Mesenchymal stem cell (in vitro differentiated cells and primary cell): ENCODE results near the gene SMYD1.

Experiments
- DNase-seq: peaks from one replicate; pipeline ENCODE4 v3.0.0-alpha.2; 2013
- H2AFZ ChIP-seq: one replicate; pipeline ENCODE4 v1.6.1; 2013; ENCODE audit warnings: low read depth, mild to moderate bottlenecking, control low read depth, inconsistent platforms, low read length, moderate library complexity
- H2AK5ac ChIP-seq: 2 replicates; pipeline ENCODE4 v1.6.1; 2013; ENCODE audit warnings: low read length, moderate library complexity, mild to moderate bottlenecking, inconsistent platforms; ENCODE audit not compliant: severe bottlenecking
- H2BK120ac ChIP-seq: one replicate; pipeline ENCODE4 v1.6.1; 2013; ENCODE audit warnings: low read depth, mild to moderate bottlenecking, inconsistent platforms, low read length, moderate library complexity
- H2BK12ac ChIP-seq, 2 experiments: one replicate each; pipeline ENCODE4 v1.6.1; 2013; ENCODE audit warnings: inconsistent platforms in 2 of 2, low read length in 2 of 2, mild to moderate bottlenecking in 2 of 2, moderate library complexity in 2 of 2, control low read depth in 1 of 2
- H2BK15ac ChIP-seq: one replicate; pipeline ENCODE4 v1.6.1; 2013; ENCODE audit warnings: mild to moderate bottlenecking, low read depth, inconsistent platforms; ENCODE audit not compliant: poor library complexity, severe bottlenecking
- H2BK5ac ChIP-seq: 2 replicates; pipeline ENCODE4 v1.6.1; 2013; ENCODE audit warnings: low read depth, mild to moderate bottlenecking, low read length, control low read depth, inconsistent platforms; ENCODE audit not compliant: poor library complexity, severe bottlenecking
- H3K14ac ChIP-seq, 2 experiments: one replicate each; pipeline ENCODE4 v1.6.1; 2013; ENCODE audit warnings: inconsistent platforms in 2 of 2, low read length in 2 of 2, control low read depth in 1 of 2, mild to moderate bottlenecking in 1 of 2, moderate library complexity in 1 of 2
- H3K18ac ChIP-seq, 2 experiments: one replicate each; pipeline ENCODE4 v1.6.1; 2013; ENCODE audit warnings: inconsistent platforms in 2 of 2, low read length in 2 of 2, control low read depth in 1 of 2, low read depth in 1 of 2, mild to moderate bottlenecking in 1 of 2
- H3K23ac ChIP-seq, 2 experiments: one replicate each; pipeline ENCODE4 v1.6.1; 2013; ENCODE audit warnings: inconsistent platforms in 2 of 2, low read length in 2 of 2, mild to moderate bottlenecking in 2 of 2, moderate library complexity in 2 of 2, control low read depth in 1 of 2
- H3K27ac ChIP-seq: 2 replicates; pipeline ENCODE4 v1.5.1; 2013; ENCODE audit warnings: mild to moderate bottlenecking, moderate library complexity, low read length, control low read depth, inconsistent platforms; ENCODE audit not compliant: poor library complexity, severe bottlenecking
- H3K27me3 ChIP-seq, 2 experiments: 2 replicates each; pipeline versions ENCODE4 v1.6.1 to v1.7.0; 2013; ENCODE audit warnings: low read length in 2 of 2, mild to moderate bottlenecking in 2 of 2, moderate library complexity in 2 of 2, control low read depth in 1 of 2, inconsistent platforms in 1 of 2; ENCODE audit not compliant: control insufficient read depth in 1 of 2, insufficient read depth in 1 of 2
- H3K36me3 ChIP-seq, 2 experiments: 2 replicates each; pipeline versions ENCODE4 v1.6.1 to v1.7.0; 2013; ENCODE audit warnings: low read length in 2 of 2, control low read depth in 1 of 2, inconsistent platforms in 1 of 2, low read depth in 1 of 2, mild to moderate bottlenecking in 1 of 2; ENCODE audit not compliant: insufficient read depth in 2 of 2, control insufficient read depth in 1 of 2
- H3K4ac ChIP-seq, 2 experiments: one replicate each; pipeline ENCODE4 v1.6.1; 2013; ENCODE audit warnings: inconsistent platforms in 2 of 2, low read length in 2 of 2, mild to moderate bottlenecking in 2 of 2, moderate library complexity in 2 of 2, control low read depth in 1 of 2, low read depth in 1 of 2
- H3K4me1 ChIP-seq: 2 replicates; pipeline ENCODE4 v1.6.1; 2013; ENCODE audit warnings: low read depth, low read length, control low read depth; ENCODE audit not compliant: control insufficient read depth, insufficient read depth
- H3K4me2 ChIP-seq: 2 replicates; pipeline ENCODE4 v1.6.1; 2013; ENCODE audit warnings: low read length, mild to moderate bottlenecking, inconsistent platforms; ENCODE audit not compliant: poor library complexity, severe bottlenecking
- H3K4me3 ChIP-seq, 2 experiments: 2 replicates each; pipeline versions ENCODE4 v1.5.1 to v1.7.0; 2013; ENCODE audit warnings: low read length in 2 of 2, mild to moderate bottlenecking in 2 of 2, control low read depth in 1 of 2, low read depth in 1 of 2; ENCODE audit not compliant: insufficient read depth in 1 of 2
- H3K79me1 ChIP-seq: replicated peaks from 2 replicates; pipeline ENCODE4 v1.6.1; 2013; ENCODE audit warnings: mild to moderate bottlenecking, control low read depth, low read length, inconsistent platforms; ENCODE audit not compliant: poor library complexity, severe bottlenecking
- H3K9ac ChIP-seq: 2 replicates; pipeline ENCODE4 v1.7.0; 2013; ENCODE audit warnings: mild to moderate bottlenecking, low read length, moderate library complexity
- H3K9me3 ChIP-seq: 2 replicates; pipeline ENCODE4 v1.7.0; 2013; ENCODE audit warnings: mild to moderate bottlenecking, low read length; ENCODE audit not compliant: control insufficient read depth
- H4K8ac ChIP-seq: one replicate; pipeline ENCODE4 v1.6.1; 2013; ENCODE audit warnings: inconsistent platforms, mild to moderate bottlenecking, low read length, moderate library complexity
- H4K91ac ChIP-seq: one replicate; pipeline ENCODE4 v1.6.1; 2013; ENCODE audit warnings: mild to moderate bottlenecking, low read length, inconsistent platforms
- WGBS: methylation state at CpG from one replicate; pipeline ENCODE4 v1.1.7; 2013; ENCODE audit warnings: mixed read lengths; 5-methylcytosine and 5-hydroxymethylcytosine counted together

SMYD1 gene

DNA sequence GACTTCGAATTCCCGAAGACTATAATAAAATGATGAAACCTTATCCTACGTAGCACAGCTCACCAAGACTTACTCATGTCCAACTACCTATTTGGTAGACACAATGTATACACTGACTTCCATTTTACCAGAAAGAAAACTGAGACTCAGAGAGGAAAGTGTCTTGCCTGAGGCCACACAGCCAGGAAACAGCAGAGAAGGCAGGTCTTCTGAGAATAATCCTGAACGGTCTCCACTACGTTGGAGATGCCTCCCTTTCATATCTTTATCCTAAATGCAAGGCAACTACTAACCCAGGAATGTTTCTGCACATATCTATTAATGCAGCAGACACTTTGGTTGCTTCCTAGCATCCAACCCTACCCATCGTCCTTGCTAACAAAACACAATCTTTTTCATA lies 72.2 kb downstream of the SMYD1 start:
- Histone ChIP-seq H3K23ac (no peak overlapping the region), H2BK12ac (no peak overlapping the region), H3K9ac (no peak overlapping the region), H3K27ac (no peak overlapping the region), H3K27me3 (peaks cover 12 to 16% of the 10 kb centered on the region in 2 experiments), H3K9me3 (peaks cover 11% of the 10 kb centered on the region), H3K4me1 (no peaks in the 10 kb centered on the region), H3K4ac (no peak overlapping the region), H3K4me3 (no peak overlapping the region), H4K91ac (no peak overlapping the region), H2BK15ac (no peak overlapping the region), H3K18ac (no peak overlapping the region), H2BK120ac (no peak overlapping the region), H2BK5ac (no peak overlapping the region), H2AK5ac (no peak overlapping the region), H3K79me1 (no peaks in the 10 kb centered on the region), H3K14ac (no peak overlapping the region), H2AFZ (no peak overlapping the region), H3K36me3 (no peaks in the 10 kb centered on the region), H4K8ac (no peak overlapping the region), H3K4me2 (no peak overlapping the region)
- DNase-seq, result no peak
- WGBS, result 75% methylated on average over 6 of the region's 6 CpGs

DNA sequence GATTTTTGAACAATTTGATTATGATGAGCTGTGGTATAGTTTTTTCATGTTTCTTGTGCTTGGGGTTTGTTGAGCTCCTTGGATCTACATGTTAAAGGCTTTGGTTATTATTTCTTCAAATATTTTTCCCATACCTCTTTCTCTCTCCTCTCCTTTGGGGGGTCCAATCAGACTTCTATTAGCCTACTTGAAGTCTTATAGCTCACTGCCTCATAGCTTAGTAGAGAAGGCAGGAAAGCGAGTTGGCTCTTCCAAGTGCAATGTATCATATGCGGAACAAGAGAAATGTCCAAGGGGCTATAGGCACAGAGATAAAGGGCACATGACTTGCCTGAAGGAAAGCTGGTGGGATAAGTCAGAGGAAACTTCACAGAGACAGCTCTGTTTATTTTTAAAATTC lies 74.3 kb downstream of the SMYD1 start:
- Histone ChIP-seq H4K8ac (no peak overlapping the region), H3K4me2 (no peak overlapping the region)
- DNase-seq, result no peak

DNA sequence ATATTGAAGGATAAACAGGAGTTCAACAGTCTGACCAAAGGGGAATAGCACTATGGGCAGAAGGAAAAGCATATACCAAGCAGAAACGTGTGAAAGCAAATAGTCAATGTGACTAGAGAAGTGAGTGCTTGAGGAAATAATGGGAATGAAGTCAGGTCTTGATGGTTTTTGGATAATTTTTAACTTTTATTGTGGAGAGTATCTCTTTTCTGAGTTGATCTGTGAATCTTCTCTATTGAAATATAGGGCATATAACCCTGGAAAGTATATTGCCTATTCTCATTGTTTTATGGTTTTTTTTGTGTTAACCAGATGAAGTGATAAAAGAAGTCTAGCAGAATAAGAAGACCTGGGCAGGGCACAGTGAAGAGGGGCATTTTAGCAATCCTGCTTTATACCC lies 76.6 kb downstream of the SMYD1 start:
- H3K4me3 ChIP-seq, result no peak overlapping the region
- WGBS, result 68% methylated on average over 1 of the region's 1 CpG
- no peak overlapping the region for H4K8ac ChIP-seq
- no peak overlapping the region for H3K27ac ChIP-seq
- no peaks in the 10 kb centered on the region for H3K4me1 ChIP-seq
- no peak overlapping the region for H2BK15ac ChIP-seq
- no peak overlapping the region for H2BK5ac ChIP-seq
- H3K14ac ChIP-seq, result no peak overlapping the region
- peaks cover 34% of the 10 kb centered on the region for H3K9me3 ChIP-seq
- H3K23ac ChIP-seq, result no peak overlapping the region
- no peak overlapping the region for H3K18ac ChIP-seq
- no peaks in the 10 kb centered on the region for H3K36me3 ChIP-seq
- H3K4me2 ChIP-seq, result no peak overlapping the region
- H3K4ac ChIP-seq, result no peak overlapping the region
- H2BK12ac ChIP-seq, result no peak overlapping the region
- DNase-seq, result no peak
- no peak overlapping the region for H2AK5ac ChIP-seq
- peaks cover 4 to 8% of the 10 kb centered on the region in 2 experiments for H3K27me3 ChIP-seq
- no peaks in the 10 kb centered on the region for H3K79me1 ChIP-seq
- no peak overlapping the region for H3K9ac ChIP-seq
- H4K91ac ChIP-seq, result no peak overlapping the region
- no peak overlapping the region for H2BK120ac ChIP-seq
- H2AFZ ChIP-seq, result no peak overlapping the region

More for the DNA sequence above, 74.3 kb downstream of the SMYD1 start:
- Histone ChIP-seq H3K18ac (no peak overlapping the region), H3K4me3 (no peak overlapping the region), H2BK5ac (no peak overlapping the region), H2BK15ac (no peak overlapping the region), H3K27ac (no peak overlapping the region), H2AK5ac (no peak overlapping the region), H2BK120ac (no peak overlapping the region), H2BK12ac (no peak overlapping the region), H3K4me1 (no peaks in the 10 kb centered on the region), H3K36me3 (no peaks in the 10 kb centered on the region), H2AFZ (no peak overlapping the region), H3K14ac (no peak overlapping the region), H3K4ac (no peak overlapping the region), H3K23ac (no peak overlapping the region), H3K79me1 (no peaks in the 10 kb centered on the region), H3K9me3 (peaks cover 18% of the 10 kb centered on the region), H3K9ac (no peak overlapping the region), H4K91ac (no peak overlapping the region), H3K27me3 (peaks cover 5 to 12% of the 10 kb centered on the region in 2 experiments)
- 91% methylated on average over 2 of the region's 2 CpGs for WGBS

DNA sequence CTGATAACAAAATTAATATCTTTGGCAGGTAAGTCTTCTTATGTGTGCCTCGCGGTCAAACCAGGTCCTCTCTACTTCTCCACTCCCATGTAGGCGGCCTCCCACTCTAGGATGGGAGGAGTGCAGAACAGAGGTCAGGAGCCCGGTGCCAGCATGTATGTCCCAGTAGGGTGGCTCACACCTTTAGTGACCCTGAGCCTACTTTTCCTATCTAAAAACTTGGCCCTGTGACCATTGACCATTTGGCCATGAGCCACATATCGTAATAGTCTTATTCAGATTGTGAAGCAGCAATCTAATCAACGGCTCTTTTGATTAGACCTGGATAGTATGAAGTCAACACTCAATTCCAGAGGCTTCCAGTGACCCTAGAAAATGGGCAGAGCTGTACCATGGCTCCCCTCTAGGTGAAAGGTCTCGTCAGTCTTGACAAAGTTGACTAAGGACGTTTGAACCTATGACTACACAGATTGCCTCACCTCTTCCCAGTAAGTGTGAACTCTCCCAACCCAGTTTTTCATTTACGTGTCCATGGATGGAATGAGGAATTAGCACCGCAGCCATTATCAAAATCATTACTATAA lies 77.4 kb downstream of the SMYD1 start:
- Histone ChIP-seq H3K79me1 (no peaks in the 10 kb centered on the region), H3K18ac (no peak overlapping the region), H3K9me3 (peaks cover 38% of the 10 kb centered on the region), H2BK12ac (no peak overlapping the region), H3K4me1 (no peaks in the 10 kb centered on the region), H3K23ac (no peak overlapping the region), H3K27ac (no peak overlapping the region), H2BK15ac (no peak overlapping the region), H2AFZ (no peak overlapping the region), H3K36me3 (no peaks in the 10 kb centered on the region), H2AK5ac (no peak overlapping the region), H3K4ac (no peak overlapping the region), H2BK120ac (no peak overlapping the region), H3K27me3 (peaks cover 4 to 5% of the 10 kb centered on the region in 2 experiments), H3K14ac (no peak overlapping the region), H3K4me3 (no peak overlapping the region), H3K4me2 (no peak overlapping the region), H4K91ac (no peak overlapping the region), H4K8ac (no peak overlapping the region), H2BK5ac (no peak overlapping the region), H3K9ac (no peak overlapping the region)
- 75% methylated on average over 8 of the region's 10 CpGs for whole genome bisulfite sequencing
- DNase-seq, result no peak
